Transverse colon (tissue), 4 donors: ENCODE data around the gene ADGRA3.

ENCODE experiments used
- CTCF ChIP-seq, 5 experiments: fragments of 200-600 bp in 3 of 5; fragments of 450-650 bp in 2 of 5; sonication (generic) in 3 of 5; IDR thresholded peaks; 1 replicate in 2 of 5; 2 replicates in 3 of 5; pipeline ENCODE4 v1.5.1; 2016 to 2017; ENCODE audit warnings: antibody characterized with exemption in 5 of 5, inconsistent platforms in 3 of 5, mild to moderate bottlenecking in 2 of 5, moderate library complexity in 1 of 5
- EP300 ChIP-seq: sonication (generic); formaldehyde crosslinking; IDR thresholded peaks from one replicate; pipeline ENCODE4 v1.6.1; 2017; ENCODE audit warnings: antibody characterized with exemption, low read depth
- POLR2A ChIP-seq: fragments of 450-650 bp; IDR thresholded peaks from one replicate; pipeline ENCODE4 v1.6.1; 2016; ENCODE audit warnings: antibody characterized with exemption, mild to moderate bottlenecking, moderate library complexity
- POLR2AphosphoS5 ChIP-seq, 3 donors: sonication (generic); formaldehyde crosslinking; IDR thresholded peaks; one replicate each; pipeline ENCODE4 v1.6.1; 2016; ENCODE audit warnings: antibody characterized with exemption in 3 of 3

- no peak for TF ChIP-seq CTCF (IDR thresholded peaks at IDR 0.05)
- no peak for TF ChIP-seq POLR2AphosphoS5 (IDR thresholded peaks at IDR 0.05)
- no peak for TF ChIP-seq POLR2A
- TF ChIP-seq EP300, result no peak
Observed at GRCh38 chr4:22391551-22391950, 124.3 kb downstream of the ADGRA3 start.
